SIG-M5 treated with dmso at 0.1 percent for 504 hours (cell line): ENCODE measurements around the gene ADAMTS1.
"Not testable (repeated sequence)": the region's sequence is repeated elsewhere in the genome, so short reads cannot be mapped to it uniquely, and the experiment has no call there.

Experiments used
- DNase-seq: peaks from one replicate; lab custom pipeline; 2025; ENCODE audit not compliant: unreplicated experiment; lab: John Stamatoyannopoulos, UW

ADAMTS1 gene

DNA sequence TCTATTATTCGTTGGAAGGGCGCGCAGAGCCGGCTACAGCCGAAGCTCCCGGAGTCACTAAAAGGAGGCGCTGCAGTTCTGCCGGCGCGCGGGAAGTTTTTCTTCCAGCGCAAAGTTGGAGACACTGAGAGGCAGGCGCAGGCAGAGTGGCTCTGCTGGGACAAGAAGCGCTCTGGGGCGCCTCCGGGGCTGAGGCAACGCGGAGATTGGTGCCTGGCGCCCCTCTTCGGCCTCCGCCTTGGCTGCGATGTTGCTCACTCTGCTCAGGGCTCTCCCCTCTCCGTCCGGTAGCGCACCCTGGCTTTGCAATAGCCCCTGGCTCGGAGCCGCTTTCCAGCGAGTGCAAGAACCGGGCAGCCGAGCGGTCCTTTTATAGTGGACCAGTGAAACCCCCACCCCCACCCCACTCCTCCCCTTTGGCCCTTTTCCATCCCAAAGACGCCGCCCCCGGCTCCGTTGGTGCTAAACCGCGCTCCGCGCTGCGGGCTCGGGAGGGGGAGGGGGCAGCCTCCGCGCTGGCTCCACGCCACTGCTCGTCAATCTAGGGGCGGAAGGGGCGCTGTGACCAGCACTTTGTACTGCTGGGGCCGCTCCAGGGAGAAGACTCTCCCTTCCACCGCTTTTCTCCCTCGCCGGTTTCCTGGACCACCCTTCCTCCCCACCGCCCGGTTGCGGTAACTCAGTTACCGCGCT lies at the start of gene ADAMTS1:
ADAMTS1 (minus strand) TSS at position 344 of the 693 bp plus-strand sequence. CDS start 455 bp downstream, outside the sequence.
- peak; percentile 72 for DNase-seq

DNA sequence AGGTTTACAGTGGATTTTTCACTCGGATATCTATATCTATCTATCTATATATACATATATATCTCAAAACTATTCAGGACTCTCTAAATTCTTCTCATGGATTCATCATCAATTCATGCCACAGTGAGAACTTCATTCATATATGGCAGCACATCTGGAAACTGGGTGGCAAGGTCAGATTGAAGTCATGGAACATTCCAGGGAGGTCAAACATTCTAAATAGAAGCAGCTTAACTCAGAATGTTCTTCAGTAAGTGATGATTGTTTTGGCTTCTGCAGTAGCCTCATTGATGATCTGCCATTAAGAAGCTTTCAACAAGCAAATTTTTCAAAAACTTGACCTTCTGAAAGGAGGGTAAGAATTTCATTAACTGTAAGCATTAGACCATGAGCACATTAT lies 46.9 kb upstream of the ADAMTS1 start:
- DNase-seq = no peak

DNA sequence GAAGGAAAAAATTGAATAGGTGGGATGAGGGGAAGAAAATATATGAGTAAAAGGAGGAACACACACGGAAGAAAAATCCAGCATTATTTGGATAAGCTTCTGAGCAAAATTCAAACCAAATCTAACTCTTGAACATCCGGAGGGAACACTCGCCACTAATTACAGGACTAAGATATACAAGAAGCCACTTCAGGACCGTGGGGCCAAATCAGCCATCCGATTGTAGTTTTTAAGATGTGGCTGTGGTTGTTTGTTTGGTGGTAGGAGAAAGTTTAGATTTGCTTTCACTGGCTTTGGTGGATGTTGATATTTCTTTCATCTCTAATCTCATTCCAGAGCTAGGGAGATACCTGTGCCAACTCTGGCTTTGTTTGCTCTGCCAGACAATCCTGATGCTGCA lies 43.7 kb upstream of the ADAMTS1 start:
- no peak for DNase-seq

DNA sequence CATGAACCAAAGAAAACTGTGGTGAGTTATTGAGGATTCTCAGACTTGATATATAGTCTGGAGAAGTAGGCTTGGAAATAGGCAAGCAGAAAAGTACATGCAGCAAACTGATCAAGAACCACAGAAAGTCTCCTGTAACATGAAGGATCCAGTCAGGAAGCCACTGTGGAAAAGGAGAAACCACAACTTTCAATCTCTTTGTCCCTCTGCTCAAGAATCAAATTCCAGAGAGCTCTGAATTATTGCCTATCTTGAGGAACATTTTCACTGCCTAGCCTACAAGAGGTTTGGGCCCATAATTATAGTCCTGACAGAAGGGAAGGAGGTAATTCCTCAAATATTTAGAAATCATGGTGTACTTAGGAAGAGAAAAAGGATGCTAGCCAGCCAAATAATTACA lies 43.0 kb upstream of the ADAMTS1 start:
- no peak for DNase-seq

DNA sequence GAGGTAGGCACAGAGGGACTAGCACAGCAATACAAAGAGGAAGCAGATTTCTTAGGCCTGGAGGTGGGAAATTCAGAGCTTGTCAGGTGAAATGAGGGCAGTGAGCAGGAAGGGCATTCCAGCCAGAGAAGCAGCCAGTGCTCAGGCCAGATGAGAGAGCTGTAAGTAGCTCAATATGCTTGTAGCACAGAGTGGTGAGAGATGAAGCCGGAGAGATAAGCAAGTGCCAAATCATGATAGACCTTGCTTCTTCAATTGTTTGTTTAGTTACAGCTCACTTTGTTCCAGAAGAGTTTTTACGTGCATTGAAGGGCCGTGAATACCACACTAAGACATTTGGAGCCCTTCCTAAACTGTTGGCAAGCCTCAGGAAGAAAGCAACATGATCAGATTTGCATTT lies 42.0 kb upstream of the ADAMTS1 start:
- DNase-seq = no peak

DNA sequence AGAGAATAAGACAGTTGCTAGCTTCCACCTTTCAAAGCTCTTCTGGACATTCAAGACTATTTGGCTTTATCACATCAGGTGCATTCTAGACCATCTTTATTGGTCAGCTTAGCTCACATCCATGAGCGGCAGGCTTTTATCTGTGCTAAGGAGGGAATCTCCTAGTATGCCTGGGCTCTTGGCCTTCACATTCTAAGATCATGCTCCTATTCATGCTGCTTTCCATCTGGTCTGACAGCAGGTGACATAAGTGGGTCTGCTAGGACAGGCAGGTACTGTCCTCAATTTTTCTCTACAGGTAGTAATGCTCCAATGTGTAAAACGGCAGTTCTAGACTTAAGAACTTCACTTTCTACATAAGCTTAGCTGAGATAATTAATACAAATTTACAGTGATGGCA lies 39.2 kb upstream of the ADAMTS1 start:
- no peak for DNase-seq

DNA sequence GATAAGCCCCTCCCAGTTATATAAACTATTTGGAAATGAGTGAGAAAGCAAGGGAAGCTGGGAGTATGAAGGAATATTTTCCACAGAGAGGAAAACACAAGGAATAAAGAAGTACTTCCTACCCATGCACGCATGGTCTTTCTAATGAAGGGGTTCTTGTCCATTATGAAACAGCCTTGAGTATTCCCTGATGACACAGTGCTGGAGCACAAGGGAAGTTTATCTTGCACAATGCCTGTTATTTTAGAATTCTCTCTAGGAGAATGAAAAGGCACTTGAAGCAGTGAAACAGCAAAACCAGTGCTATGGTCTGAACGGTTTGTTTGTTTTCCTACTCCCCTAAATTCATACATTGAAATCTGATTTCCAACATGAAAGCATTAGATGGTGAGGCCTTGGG lies 38.6 kb upstream of the ADAMTS1 start:
- DNase-seq = no peak

DNA sequence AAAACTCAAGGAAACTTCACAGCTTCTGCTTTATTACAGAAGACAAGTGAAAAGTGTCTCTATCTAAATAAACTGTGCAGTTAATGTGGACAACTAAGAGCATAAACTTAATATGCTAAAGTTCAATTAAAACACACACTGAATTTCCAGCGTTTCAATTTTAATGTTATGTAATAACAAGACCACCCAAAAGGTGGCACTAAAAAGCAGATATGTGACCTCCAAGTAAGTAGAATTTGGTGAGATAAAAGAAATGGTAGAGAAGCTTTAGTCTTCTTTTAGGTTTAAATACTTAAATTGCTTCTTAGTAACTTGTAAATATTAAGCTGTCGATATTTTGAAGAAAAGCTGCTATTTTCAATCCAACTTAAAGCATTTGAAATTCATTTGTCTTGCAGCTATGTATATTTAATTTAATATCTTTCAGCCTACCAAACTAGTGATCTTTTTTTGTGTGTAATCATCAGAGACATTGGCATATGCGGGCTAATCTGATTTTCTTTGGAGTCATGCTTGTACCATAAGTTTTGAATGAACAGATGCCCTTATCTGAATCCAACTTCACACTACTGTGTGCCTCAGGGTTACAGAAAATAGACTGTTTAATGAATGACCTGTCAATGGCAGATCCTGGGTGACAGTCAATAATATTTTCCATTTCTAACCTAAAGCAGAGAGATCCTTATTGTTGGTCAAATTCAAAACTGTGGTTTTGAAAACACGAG lies 36.5 kb upstream of the ADAMTS1 start:
- peak; percentile 37 for DNase-seq

DNA sequence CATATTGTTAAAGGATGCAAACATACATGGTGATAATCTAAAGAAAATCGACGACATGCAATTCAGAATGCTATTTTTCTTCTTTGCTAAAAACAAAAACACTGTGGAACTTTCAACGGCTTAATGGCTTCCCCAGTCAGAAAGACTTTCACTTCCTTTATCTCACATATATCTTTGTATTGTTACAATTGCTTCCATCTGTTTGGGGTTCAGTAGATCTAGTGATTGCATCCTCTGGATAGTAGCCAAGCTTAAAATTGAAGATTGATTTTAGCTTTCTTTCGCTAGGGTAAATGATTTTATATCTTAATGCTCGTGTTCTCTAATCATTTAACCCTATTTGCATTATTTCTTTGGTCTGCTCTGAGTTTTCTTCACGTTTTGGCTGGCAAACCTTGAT lies 31.8 kb upstream of the ADAMTS1 start:
- DNase-seq = peak; percentile 55

DNA sequence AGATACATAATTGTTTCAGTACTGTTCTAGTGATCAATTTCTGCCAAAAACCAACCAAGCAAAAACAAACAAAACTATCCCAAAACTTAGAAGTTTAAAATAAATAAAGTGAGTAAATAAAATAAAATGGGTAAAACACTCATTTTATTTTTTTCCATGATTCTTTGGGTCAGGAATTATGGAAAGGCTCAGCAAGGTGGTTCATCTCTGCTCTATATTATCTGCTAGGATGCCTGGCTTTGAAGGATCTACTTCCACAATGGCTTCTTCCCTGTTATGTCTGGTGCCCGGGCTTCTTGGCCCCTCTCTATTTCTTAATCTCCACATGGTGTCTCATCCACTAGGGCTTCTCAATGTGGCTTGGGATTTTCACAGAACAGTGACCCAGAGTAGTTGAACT lies 29.1 kb upstream of the ADAMTS1 start:
- no peak for DNase-seq

DNA sequence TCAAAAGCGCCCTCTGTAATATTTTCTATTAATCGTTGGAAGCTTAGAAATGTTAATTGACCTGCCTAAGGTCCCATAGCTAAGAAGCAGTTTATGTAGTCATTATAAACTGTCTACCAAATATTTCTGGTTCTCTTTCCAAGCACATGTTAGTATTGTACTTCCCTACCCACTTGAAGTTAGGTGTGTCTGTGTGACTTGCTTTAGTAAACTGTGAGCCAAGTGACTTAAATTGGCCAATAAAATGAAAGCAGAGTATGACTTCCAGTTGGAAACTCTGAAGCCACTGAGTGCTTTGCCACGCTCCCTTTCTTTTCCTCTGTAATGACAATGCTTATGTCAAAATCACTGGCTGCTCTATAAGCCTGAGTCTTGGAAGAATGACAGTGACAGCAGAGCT lies 20.6 kb upstream of the ADAMTS1 start:
- no peak for DNase-seq

DNA sequence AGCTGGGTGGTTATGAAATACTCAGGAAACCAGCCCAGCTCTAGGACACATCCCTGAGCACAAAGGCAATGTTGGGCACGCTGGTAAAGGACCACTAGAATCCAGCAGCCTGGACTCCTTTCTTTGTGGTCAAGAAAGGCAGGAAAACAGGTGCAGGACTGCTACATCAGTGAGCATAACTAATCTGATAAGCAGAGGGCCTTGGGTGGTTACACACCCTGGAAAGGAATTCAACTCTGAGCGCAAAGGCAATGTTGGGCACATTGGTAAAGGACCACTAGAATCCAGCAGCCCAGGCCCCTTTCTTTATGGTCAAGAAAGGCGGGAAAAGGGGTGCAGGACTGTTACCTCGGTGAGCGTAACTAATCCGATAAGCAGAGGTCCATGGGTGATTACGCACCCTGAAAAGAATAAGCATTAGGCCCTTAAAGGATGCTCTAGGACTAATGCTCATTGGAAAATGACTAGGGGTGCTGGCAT lies 11.7 kb upstream of the ADAMTS1 start:
- not testable (repeated sequence) for DNase-seq

DNA sequence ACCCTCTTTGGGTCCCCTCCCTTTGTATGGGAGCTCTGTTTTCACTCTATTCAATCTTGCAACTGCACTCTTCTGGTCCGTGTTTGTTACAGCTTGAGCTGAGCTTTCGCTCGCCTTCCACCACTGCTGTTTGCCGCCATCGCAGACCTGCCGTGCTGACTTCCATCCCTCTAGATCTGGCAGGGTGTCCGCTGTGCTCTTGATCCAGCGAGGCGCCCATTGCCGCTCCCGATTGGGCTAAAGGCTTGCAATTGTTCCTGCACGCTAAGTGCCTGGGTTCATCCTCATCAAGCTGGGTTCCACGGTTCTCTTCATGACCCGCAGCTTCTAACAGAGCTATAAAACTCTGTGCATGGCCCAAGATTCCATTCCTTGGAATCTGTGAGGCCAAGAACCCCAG lies 9.5 kb upstream of the ADAMTS1 start:
- not testable (repeated sequence) for DNase-seq

DNA sequence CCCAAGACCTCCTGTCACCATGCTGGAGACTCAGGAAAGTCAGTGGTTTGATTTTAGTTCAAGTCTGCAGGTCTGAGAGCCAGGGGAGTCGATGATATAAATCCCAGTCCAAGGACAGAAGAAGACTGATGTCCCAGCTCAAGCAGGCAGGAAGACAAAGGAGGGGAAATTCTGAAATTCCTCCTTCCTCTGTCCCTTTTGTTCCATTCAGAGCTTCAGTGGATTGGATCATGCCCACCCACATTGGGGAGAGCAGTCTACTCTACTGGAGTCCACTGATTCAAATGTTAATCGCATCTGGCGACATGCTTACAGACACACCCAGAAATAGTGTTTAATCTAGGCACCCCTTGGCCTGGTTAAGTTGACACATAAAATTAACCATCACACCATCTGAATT lies 7.2 kb upstream of the ADAMTS1 start:
- DNase-seq = no peak

DNA sequence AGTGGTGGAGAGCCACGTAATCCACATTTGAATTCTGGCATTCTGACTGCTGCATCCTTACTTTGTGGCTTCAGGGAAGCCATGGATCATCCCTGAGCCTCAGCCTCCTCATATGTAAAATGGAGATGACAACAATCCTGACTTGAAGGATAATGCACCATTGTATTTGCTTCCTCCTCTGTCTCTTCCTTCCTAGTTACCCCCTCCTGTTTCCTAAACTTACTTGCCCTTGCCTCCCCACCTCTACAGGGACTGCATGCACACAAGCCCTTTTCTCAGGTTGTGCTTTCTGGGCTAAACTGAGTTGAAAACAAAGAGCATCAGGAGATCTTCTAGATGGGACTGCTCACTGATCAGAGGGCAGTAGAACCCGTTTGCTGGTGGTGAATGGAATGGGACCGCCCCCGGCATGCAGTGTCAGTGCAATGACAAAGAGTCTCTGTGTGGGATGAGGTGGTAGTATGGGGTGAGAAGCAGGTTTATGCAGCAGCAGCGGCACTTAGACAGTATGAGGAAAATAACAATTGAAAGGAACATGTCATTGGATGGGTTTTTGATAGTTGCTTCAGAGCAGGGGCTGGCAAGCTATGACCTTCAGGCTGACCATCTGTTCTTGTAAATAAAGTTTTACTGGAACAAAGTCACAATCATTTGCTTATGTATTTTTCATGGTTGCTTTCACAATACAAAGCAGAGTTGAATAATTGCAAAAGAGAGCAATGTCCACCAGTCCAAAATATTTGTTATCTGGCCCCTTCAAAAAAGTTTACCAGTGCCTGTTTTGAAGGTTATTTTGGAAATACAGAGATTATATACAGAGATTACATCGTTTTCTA lies 6.1 kb upstream of the ADAMTS1 start:
- DNase-seq = no peak

DNA sequence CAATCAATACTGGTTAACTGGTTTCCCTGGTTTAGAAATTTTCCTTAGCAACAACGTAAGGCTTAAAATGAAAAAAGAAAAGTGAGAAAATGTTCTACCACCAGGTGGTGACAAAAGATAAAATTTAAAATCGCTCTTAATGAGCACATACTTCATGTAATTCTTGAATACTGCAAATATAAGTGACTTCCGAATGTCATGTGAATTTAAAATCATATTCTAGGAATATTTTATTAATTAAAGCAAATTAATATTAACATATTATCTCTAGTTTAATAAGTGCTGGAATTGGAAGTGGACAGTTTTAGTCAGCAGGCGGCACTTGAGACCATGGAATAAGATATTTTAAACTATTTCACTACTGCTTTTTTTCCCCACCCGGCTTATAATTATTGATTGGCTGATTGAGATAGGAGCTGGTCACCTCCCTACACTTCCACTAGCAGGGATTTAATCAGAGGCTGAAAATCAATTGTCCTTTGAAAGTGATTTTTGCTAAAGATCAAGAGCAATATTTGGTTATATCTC lies 5.0 kb upstream of the ADAMTS1 start:
- DNase-seq = peak; percentile 60

DNA sequence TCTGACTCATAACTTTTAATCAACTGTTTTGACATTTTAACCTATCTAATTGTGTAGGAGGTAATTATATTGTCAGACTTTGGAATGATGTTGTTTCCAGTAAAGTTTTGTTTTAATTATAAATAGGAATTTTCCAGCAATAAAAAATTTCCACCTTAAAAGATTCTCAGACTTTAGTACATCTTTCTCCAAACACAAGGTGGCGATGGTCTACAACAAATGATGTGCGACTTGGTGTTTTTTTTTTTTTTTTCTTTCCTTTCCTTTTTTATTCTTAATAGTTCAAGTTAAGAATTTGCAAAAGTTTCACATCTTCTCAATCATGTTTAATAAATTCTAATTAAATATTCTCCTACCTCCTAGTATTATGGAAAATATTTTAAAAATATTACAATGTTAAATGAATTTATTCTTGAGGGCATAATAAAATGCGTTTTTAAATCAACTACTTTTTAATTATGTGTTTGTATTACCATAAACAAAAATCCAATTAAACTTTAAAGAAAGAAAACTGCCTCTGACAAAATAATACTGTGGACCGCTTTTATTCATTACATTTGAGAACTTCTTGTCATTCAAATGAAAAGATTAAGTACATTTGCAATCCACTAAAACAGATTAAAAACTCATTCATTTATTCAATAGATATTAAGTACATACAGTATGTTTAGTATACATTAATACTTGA lies 4.4 kb upstream of the ADAMTS1 start:
- DNase-seq = peak; percentile 40

DNA sequence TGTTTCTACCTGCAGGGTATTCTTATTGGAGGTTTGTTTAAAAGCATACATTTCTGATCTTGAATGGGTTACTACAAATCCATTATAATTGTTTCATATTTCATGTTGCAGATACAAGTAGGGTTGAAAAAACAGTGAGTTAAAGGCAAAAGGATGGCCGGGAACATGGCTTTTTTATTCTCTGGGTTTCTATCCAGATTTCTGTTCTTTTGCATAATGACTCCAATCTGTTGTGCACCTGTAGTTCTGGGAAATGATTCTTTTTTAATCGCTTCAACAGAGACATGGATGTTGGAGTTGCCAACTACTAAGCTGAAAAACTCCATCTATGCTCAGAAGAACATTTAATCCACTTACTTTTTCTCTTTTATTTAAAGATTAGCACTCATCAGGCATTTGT lies 2.7 kb upstream of the ADAMTS1 start:
- no peak for DNase-seq

DNA sequence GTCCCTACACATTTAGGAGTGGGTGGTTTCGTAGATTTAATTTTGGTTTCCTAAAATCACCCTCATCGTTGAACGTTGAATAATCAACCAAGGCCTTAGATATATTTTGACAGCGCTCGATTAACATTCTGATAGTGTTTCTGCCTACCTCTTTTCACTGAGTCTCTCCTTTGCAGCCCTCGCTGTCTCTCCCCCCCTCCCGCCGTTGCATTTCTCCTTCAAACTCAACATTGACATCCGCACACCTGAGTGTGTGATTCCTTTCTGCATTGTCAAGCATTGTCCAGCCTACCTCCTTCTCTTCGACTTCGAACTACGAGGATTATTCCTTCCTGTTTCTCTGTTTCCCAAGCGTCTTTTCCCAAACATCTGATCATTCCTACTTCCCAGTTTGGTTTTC lies 1.8 kb upstream of the ADAMTS1 start:
- DNase-seq = no peak

DNA sequence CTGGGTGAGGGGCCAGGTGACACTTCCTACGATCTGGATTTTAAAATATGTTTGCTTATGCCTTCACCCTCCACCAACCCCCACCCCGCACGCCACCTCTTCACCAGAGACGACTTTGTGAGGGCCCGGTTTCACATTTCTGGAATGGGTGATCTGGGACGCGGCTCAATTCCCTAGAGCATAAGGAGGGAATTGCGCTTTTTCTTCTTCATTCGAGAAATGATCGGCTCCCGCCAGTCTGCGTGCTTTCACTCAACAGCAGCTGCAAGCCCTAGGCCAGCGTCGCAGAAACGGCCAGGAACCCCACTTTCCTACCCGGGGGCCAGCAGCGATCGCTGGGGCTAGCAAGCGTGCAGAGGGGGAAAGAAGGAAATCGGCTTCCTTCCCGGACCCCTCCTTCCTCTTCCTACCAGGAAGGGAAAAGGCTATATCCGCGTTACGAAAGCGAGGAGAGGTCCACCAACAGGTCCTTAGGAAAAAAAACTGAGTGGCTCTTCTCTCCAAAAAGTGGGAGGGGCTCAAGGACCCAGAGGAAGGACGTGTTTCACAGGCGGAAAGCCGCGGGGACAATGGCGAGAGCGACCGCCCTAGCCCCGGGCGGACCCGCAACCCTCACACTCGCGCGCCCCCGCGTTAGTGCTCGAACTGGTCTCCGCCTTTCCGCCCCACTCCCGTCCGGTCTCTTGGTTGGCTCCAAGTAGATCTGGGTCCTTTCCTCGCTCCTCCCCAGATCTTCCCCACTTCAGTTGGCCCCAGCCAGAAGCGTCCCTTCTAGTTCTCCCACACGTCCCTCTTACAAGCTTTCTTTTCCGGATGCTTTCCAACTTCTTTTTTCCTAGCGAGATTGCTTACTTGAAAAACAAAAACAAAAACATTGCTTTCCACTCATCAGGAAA lies 1.1 kb upstream of the ADAMTS1 start:
- DNase-seq = peak; percentile 44
